Measurements from ENCODE around the gene MAGEA2.
"Not testable (repeated sequence)": the region's sequence is repeated elsewhere in the genome, so short reads cannot be mapped to it uniquely, and the experiment has no call there.

MAGEA2 gene, protein sequence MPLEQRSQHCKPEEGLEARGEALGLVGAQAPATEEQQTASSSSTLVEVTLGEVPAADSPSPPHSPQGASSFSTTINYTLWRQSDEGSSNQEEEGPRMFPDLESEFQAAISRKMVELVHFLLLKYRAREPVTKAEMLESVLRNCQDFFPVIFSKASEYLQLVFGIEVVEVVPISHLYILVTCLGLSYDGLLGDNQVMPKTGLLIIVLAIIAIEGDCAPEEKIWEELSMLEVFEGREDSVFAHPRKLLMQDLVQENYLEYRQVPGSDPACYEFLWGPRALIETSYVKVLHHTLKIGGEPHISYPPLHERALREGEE

DNA sequence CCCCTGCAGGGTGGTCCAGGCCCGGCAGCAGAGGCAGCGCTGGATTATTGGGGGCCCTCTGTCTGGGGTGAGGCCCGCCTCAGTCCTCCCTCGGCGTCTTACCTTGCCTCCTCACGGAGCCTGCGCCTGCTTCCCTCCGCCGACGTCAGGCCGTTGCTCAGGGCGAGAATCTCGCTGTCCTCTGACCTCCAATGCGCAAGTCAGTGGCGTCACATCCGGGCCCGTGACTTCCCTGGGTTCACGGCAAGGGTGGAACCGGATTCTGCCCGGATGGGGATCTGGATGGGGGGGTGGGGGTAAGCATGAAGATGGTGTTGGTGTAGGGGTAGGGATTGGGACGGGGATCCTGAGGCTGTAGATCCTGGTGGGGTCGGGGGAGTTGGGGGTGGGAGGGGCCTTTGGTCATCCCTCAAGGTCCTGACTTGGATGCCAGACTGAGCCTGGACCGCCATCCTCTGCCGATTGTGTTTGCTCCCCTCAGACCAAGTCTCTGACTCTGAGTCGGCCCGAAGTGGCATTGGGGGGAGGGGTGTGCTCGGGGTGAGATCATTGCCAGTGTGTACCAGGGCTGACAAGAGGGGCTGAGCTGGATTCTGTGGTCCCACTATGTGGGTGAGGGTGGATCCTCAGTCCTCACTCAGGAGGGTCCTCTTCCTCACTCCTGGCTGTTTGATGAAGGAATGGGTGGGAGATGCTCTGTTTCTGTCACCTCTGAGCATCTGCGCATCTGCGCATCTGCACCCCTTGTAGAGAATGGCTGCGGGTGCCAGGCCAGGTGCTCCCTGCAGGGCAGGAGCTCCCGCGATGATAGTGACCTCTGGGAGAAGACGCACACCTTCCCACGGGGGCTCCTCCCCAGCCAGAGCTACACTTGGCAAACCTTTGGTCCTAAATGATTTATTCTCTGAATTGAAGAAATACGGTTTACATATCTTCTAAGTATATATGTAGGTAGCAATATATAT is at the start of gene MAGEA2:
Gene MAGEA2, minus strand, starts transcription at position 157 of the 965 bp plus-strand sequence. CDS start 2,479 bp downstream, outside the sequence.
- not testable (repeated sequence) for H3K27ac Mint-ChIP-seq; H3K27me3 Mint-ChIP-seq (ENCODE audit: low read depth); H3K4me1 Mint-ChIP-seq (ENCODE audit: low read depth); H3K36me3 Mint-ChIP-seq (ENCODE audit: low read depth); H3K4me3 Mint-ChIP-seq; H3K9me3 Mint-ChIP-seq

DNA sequence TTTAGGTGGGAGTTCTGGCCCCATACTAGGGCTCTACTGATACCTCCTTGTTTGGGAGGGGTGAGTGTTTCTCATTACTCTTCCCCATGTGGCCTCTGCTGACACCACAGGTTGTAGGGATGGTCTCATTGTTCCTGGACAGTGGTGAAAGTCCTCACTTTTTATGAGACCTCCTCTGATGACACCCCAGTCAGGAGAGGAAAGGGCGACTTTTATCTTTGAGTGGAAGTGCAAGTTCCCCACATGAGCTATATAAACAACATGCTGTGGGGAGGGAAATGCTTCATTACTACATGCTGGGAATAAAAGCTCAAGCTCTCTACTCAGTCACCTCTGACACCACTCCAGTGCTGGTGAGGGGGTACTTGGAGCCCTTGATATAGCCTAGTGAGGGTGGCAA is 45.3 kb upstream of the MAGEA2 start:
- Mint-ChIP-seq H3K4me3 (no peak overlapping the region), H3K36me3 (ENCODE audit: low read depth) (no peaks in the 10 kb centered on the region), H3K4me1 (ENCODE audit: low read depth) (no peaks in the 10 kb centered on the region), H3K27me3 (ENCODE audit: low read depth) (peaks cover 19% of the 10 kb centered on the region), H3K27ac (no peak overlapping the region), H3K9me3 (no peaks in the 10 kb centered on the region)

DNA sequence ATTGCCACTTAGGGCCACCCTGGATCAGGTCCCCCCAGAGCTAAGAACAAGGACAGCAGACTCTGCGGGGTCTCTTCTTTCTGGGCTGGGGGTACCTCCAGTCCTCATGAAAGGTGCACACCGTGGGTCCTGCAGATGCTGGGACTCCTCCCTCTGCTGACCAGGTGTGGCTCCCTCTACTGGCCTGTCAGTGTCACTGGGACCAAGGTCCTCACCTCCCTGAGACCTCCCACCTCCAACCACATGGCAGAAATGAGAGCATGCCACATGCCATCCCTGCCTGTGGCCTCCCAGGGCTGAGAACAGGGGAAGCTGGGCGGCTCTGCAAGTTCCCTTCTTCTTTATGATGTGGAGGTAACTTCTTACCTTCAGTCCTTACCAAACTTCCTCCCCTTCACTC is 33.4 kb upstream of the MAGEA2 start:
- not testable (repeated sequence) for H3K9me3 Mint-ChIP-seq; H3K27ac Mint-ChIP-seq; H3K4me1 Mint-ChIP-seq (ENCODE audit: low read depth); H3K36me3 Mint-ChIP-seq (ENCODE audit: low read depth); H3K4me3 Mint-ChIP-seq; H3K27me3 Mint-ChIP-seq (ENCODE audit: low read depth)

DNA sequence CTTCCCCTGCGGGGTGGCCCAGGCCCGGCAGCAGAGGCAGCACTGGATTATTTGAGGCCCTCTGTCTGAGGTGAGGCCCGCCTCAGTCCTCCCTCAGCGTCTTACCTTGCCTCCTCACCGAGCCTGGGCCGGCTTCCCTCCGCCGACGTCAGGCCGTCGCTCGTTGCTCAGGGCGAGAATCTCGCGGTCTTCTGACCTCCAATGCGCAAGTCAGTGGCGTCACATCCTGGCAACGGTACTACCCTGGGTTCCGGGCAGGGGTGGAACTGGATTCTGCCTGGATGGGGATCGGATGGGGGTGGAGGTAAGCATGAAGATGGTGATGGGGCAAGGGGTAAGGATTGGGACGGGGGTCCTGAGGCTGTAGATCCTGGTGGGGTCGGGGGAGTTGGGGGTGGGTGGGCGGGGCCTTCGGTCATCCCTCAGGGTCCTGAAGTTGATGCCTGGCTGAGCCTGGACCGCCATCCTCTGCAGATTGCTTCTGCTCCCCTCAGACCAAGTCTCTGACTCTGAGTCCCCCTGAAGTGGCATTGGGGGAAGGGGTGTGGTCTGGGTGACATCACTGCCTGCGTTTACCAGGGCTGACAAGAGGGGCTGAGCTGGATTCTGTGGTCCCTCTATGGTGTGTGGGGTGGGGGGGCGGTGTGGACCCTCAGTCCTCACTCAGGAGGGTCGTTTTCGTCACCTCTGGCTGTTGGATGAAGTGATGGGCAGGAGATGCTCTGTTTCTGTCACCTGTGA is 16.1 kb upstream of the MAGEA2 start, which contains the start of gene MAGEA6:
Gene MAGEA6, minus strand, starts transcription at position 141 of the 741 bp plus-strand sequence. CDS start 2,039 bp downstream, outside the sequence.
- not testable (repeated sequence) for H3K27ac Mint-ChIP-seq; H3K27me3 Mint-ChIP-seq (ENCODE audit: low read depth); H3K4me1 Mint-ChIP-seq (ENCODE audit: low read depth); H3K9me3 Mint-ChIP-seq; H3K4me3 Mint-ChIP-seq; H3K36me3 Mint-ChIP-seq (ENCODE audit: low read depth)

DNA sequence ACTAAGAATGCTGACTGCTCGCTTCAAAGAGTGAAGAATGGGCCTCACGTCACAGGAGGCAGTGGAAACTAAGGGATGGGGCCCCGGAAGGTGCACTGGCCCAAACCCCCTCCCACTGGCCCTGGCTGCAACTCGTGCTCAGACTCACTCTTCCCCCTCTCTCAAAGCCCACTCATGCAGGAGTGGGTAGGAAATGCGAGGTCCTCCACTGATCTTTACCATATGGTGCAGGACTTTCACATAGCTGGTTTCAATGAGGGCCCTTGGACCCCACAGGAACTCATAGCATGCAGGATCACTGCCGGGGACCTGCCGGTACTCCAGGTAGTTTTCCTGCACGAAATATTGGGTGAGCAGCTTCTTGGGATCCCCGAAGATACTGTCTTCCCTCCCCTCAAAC is 12.9 kb upstream of the MAGEA2 start:
- not testable (repeated sequence) for H3K36me3 Mint-ChIP-seq (ENCODE audit: low read depth); H3K4me1 Mint-ChIP-seq (ENCODE audit: low read depth); H3K9me3 Mint-ChIP-seq; H3K4me3 Mint-ChIP-seq; H3K27ac Mint-ChIP-seq; H3K27me3 Mint-ChIP-seq (ENCODE audit: low read depth)

DNA sequence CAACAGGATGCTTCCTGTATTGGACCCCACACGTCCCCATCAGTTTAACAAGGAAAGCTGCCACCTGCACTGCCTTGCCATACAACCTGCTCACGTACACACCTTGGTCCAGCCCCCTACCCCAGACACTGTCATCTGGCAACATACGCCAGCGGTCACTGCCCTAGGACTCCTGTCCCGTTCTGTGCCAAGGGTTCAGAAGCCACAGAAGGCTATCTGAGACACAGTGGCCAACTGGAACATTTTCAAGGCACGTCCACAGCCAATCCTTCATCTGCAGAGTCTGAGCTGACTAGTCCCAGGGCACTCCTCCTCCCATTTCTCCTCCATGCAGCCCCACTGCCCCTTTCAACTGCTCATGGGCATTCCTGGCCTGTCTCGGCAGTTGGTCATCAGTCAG is 7.9 kb upstream of the MAGEA2 start:
- H3K9me3 Mint-ChIP-seq, H3K27ac Mint-ChIP-seq: not testable (repeated sequence)

DNA sequence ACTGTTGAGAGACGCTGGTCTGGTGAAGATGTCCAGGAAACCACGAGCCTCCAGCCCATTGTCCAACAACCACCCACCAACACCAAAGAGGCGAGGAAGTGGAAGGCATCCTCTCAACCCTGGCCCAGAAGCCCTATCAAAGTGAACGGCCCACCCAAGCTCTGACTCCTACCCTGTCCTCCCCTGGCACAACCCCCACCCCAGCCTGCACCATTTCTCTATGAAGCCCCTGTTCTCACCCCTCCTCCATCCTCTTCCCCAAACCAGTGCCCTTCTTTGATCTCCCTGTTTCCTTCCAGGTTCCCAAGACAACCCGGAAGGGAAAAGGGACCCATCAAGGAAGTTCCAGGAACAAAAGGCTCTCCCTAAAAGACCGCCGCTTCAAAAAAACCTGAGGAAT is 5.9 kb upstream of the MAGEA2 start:
- H3K9me3 Mint-ChIP-seq; H3K4me1 Mint-ChIP-seq (ENCODE audit: low read depth); H3K4me3 Mint-ChIP-seq; H3K36me3 Mint-ChIP-seq (ENCODE audit: low read depth); H3K27me3 Mint-ChIP-seq (ENCODE audit: low read depth); H3K27ac Mint-ChIP-seq: not testable (repeated sequence)

More for the DNA sequence above, 7.9 kb upstream of the MAGEA2 start:
- not testable (repeated sequence) for H3K27me3 Mint-ChIP-seq (ENCODE audit: low read depth); H3K4me1 Mint-ChIP-seq (ENCODE audit: low read depth); H3K36me3 Mint-ChIP-seq (ENCODE audit: low read depth); H3K4me3 Mint-ChIP-seq

DNA sequence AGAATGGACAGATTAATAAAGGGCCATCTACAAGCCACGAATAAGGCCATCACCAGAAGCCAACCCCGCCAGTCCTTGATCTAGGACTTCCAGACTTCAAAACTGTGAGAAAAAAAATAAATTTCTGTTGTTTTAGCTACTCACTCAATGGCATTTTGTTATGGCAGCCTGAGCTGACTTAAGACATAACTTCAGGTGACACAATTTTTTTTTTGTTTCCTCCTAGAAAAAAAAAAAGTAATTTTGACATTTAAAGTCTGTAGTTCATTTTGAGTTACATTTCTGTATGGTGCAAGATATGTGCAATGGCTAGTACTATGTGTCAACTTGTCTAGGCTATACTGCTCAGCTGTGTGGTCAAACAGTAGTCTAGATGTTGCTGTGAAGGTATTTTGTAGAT is 5.3 kb upstream of the MAGEA2 start, which contains the start of gene CSAG3:
Gene CSAG3, plus strand, starts transcription at position 301 of the 400 bp plus-strand sequence.
- H3K27ac Mint-ChIP-seq; H3K4me3 Mint-ChIP-seq; H3K9me3 Mint-ChIP-seq; H3K4me1 Mint-ChIP-seq (ENCODE audit: low read depth); H3K36me3 Mint-ChIP-seq (ENCODE audit: low read depth); H3K27me3 Mint-ChIP-seq (ENCODE audit: low read depth): not testable (repeated sequence)

DNA sequence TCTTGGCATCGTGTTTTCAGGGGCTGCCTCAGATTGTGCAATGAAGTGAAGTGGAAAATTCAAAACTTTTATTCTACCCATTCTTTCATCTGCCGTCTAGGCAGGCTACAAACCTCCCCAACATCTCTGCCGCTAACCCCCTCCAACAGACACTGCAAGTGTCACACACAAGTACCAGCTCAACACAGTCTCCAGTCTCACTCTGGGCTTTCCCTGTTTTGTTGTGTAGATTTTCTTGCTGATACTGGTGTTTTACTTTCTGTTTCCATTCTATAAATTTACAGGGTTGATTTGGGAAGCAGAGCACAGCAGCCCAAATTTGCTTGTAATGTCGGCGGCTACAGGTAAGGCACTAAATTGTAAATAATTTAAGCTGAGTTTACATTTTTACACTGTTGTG is 1.2 kb upstream of the MAGEA2 start:
- not testable (repeated sequence) for H3K4me1 Mint-ChIP-seq (ENCODE audit: low read depth); H3K4me3 Mint-ChIP-seq; H3K27me3 Mint-ChIP-seq (ENCODE audit: low read depth)

DNA sequence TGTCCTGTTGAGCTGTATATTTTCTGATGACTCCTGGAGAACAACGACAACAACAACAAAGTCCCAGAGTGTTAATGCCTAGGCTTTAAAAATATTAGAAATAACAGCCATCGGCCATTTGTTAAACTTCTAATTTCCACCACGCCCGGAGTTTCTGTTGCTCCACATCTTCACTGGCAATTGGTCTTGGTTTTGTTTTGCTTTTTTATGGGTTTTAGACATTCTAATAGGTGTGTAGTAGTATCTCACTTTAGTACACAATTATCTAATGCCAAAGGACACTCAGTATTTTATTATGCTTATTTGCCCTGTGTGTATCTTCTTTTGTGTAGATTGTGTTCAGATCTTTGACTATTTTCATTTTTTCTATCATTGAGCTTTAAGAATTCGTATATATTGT is 15.1 kb downstream of the MAGEA2 start:
- no peak overlapping the region for H3K4me3 Mint-ChIP-seq
- no peaks in the 10 kb centered on the region for H3K4me1 Mint-ChIP-seq (ENCODE audit: low read depth)
- H3K36me3 Mint-ChIP-seq (ENCODE audit: low read depth) = no peaks in the 10 kb centered on the region

More for the DNA sequence above, 1.2 kb upstream of the MAGEA2 start:
- not testable (repeated sequence) for H3K27ac Mint-ChIP-seq; H3K9me3 Mint-ChIP-seq; H3K36me3 Mint-ChIP-seq (ENCODE audit: low read depth)

DNA sequence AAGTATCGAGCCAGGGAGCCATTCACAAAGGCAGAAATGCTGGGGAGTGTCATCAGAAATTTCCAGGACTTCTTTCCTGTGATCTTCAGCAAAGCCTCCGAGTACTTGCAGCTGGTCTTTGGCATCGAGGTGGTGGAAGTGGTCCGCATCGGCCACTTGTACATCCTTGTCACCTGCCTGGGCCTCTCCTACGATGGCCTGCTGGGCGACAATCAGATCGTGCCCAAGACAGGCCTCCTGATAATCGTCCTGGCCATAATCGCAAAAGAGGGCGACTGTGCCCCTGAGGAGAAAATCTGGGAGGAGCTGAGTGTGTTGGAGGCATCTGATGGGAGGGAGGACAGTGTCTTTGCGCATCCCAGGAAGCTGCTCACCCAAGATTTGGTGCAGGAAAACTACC is 17.1 kb downstream of the MAGEA2 start:
- H3K4me3 Mint-ChIP-seq; H3K27ac Mint-ChIP-seq; H3K36me3 Mint-ChIP-seq (ENCODE audit: low read depth); H3K9me3 Mint-ChIP-seq; H3K4me1 Mint-ChIP-seq (ENCODE audit: low read depth); H3K27me3 Mint-ChIP-seq (ENCODE audit: low read depth): not testable (repeated sequence)

More for the DNA sequence above, 15.1 kb downstream of the MAGEA2 start:
- Mint-ChIP-seq H3K27ac (no peak overlapping the region), H3K9me3 (no peaks in the 10 kb centered on the region), H3K27me3 (ENCODE audit: low read depth) (no peaks in the 10 kb centered on the region)

DNA sequence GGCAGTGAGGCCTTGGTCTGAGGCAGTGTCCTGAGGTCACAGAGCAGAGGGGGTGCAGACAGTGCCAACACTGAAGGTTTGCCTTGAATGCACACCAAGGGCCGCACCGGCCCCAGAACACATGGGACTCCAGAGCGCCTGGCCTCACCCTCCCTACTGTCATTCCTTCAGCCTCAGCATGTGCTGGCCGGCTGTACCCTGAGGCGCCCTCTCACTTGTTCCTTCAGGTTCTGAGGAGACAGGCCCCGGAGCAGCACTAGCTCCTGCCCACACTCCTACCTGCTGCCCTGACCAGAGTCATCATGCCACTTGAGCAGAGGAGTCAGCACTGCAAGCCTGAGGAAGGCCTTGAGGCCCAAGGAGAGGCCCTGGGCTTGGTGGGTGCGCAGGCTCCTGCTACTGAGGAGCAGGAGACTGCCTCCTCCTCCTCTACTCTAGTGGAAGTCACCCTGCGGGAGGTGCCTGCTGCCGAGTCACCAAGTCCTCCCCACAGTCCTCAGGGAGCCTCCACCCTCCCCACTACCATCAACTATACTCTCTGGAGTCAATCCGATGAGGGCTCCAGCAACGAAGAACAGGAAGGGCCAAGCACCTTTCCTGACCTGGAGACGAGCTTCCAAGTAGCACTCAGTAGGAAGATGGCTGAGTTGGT is 17.7 kb downstream of the MAGEA2 start:
- Mint-ChIP-seq H3K4me3 (no peak overlapping the region), H3K36me3 (ENCODE audit: low read depth) (no peaks in the 10 kb centered on the region), H3K4me1 (ENCODE audit: low read depth) (peaks cover 3% of the 10 kb centered on the region), H3K27ac (no peak overlapping the region), H3K9me3 (no peaks in the 10 kb centered on the region), H3K27me3 (ENCODE audit: low read depth) (no peaks in the 10 kb centered on the region)

DNA sequence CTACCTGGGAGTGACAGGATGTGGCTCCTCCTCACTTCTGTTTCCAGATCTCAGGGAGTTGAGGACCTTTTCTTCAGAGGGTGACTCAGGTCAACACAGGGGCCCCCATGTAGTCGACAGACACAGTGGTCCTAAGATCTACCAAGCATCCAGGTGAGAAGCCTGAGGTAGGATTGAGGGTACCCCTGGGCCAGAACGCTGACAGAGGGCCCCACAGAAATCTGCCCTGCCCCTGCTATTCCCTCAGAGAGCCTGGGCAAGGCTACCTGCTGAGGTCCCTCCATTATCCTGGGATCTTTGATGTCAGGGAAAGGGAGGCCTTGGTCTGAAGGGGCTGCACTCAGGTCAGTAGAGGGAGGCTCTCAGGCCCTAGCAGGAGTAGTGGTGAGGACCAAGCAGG is 18.5 kb downstream of the MAGEA2 start:
- no peaks in the 10 kb centered on the region for H3K36me3 Mint-ChIP-seq (ENCODE audit: low read depth)
- H3K4me1 Mint-ChIP-seq (ENCODE audit: low read depth) = peaks cover 3% of the 10 kb centered on the region
- no peak overlapping the region for H3K4me3 Mint-ChIP-seq
- no peaks in the 10 kb centered on the region for H3K27me3 Mint-ChIP-seq (ENCODE audit: low read depth)
- no peaks in the 10 kb centered on the region for H3K9me3 Mint-ChIP-seq
- no peak overlapping the region for H3K27ac Mint-ChIP-seq

DNA sequence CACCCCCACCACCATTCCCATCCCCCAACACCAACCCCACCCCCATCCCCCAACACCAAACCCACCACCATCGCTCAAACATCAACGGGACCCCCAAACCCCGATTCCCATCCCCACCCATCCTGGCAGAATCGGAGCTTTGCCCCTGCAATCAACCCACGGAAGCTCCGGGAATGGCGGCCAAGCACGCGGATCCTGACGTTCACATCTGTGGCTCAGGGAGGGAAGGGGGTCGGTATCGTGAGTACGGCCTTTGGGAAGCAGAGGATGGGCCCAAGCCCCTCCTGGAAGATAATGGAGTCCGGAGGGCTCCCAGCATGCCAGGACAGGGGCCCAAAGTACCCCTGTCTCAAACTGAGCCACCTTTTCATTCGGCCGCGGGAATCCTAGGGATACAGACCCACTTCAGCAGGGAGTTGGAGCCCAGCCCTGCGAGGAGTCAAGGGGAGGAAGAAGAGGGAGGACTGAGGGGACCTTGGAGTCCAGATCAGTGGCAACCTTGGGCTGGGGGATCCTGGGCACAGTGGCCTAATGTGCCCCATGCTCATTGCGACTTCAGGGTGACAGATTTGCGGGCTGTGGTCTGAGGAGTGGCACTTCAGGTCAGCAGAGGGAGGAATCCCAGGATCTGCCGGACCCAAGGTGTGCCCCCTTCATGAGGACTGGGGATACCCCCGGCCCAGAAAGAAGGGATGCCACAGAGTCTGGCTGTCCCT is 19.3 kb downstream of the MAGEA2 start:
- not testable (repeated sequence) for H3K36me3 Mint-ChIP-seq (ENCODE audit: low read depth); H3K4me3 Mint-ChIP-seq; H3K27ac Mint-ChIP-seq; H3K4me1 Mint-ChIP-seq (ENCODE audit: low read depth); H3K9me3 Mint-ChIP-seq; H3K27me3 Mint-ChIP-seq (ENCODE audit: low read depth)

Measured in T-helper 1 cell treated with Interleukin-12 subunit alpha and Interleukin-12 subunit beta and Interleukin-4 antibody, amounts not matched to agents 30 μg/mL and 1 μg/mL, for 36 hours (primary cell).